Endothelial cell of umbilical vein (primary cell): ENCODE data around the gene PTPN20. TPM values are rescaled to one million over a fixed set of nuclear protein-coding genes. Genes with fewer than 3 reads are reported as not detected.

Experiments used
- BruUV-seq: library from RNA; stranded (reverse); fragments of 400-500 nt; replicated peaks from 2 replicates; lab custom pipeline; 2021; lab: Mats Ljungman, UMichigan
- CTCF ChIA-PET: fragments of 300-600, 350-600 bp; sonication (Branson Sonifier 250); formaldehyde crosslinking; loops from one replicate; lab custom pipeline; 2021; ENCODE audit warnings: antibody characterized with exemption, inconsistent platforms; lab: Charles Lee
- POLR2A ChIA-PET: fragments of 300-600, 350-600 bp; sonication (Branson Sonifier 250); formaldehyde crosslinking; loops from one replicate; lab custom pipeline; 2021; ENCODE audit warnings: antibody characterized with exemption, inconsistent platforms; lab: Charles Lee
- DNase-seq: peaks from one replicate; pipeline ENCODE4 v3.0.0-alpha.2; 2011; ENCODE audit warnings: low read depth, low spot score
- FAIRE-seq: peaks from 2 replicates; lab custom pipeline; 2011; peaks lifted over from hg19 to GRCh38; lab: Jason Lieb, UNC
- H2AFZ ChIP-seq: 2 replicates; pipeline ENCODE4 v1.6.0; 2012; ENCODE audit warnings: low read depth, low read length, control low read depth, inconsistent platforms
- H3K27ac ChIP-seq: 2 replicates; pipeline ENCODE4 v1.5.1; 2011; ENCODE audit warnings: low read depth, mild to moderate bottlenecking, control low read depth, low read length, moderate library complexity; ENCODE audit not compliant: insufficient read depth
- H3K27me3 ChIP-seq, 2 experiments: 2 replicates each; pipeline versions ENCODE4 v1.6.0 to v1.6.1; 2011; ENCODE audit warnings: low read length in 2 of 2, mixed read lengths in 1 of 2; ENCODE audit not compliant: control insufficient read depth in 2 of 2, insufficient read depth in 2 of 2
- H3K36me3 ChIP-seq, 2 experiments: 2 replicates in 1 of 2; 3 replicates in 1 of 2; pipeline ENCODE4 v1.5.1; 2011; ENCODE audit warnings: low read length in 2 of 2, mild to moderate bottlenecking in 1 of 2, moderate library complexity in 1 of 2; ENCODE audit not compliant: control insufficient read depth in 2 of 2, insufficient read depth in 2 of 2; ENCODE audit errors: extremely low read depth in 1 of 2
- H3K4me1 ChIP-seq: 3 replicates; pipeline ENCODE4 v1.5.1; 2011; ENCODE audit warnings: mild to moderate bottlenecking, low read length; ENCODE audit not compliant: control insufficient read depth, insufficient read depth; ENCODE audit errors: extremely low read depth
- H3K4me2 ChIP-seq: 2 replicates; pipeline ENCODE4 v1.6.1; 2011; ENCODE audit warnings: low read length, control low read depth, mixed read lengths; ENCODE audit not compliant: insufficient read depth
- H3K4me3 ChIP-seq, 3 experiments: fragments of 200-600 bp in 1 of 3; sonication (generic), shearing (Covaris generic) in 1 of 3; replicated peaks in 1 of 3; 2 replicates each; pipeline ENCODE4 v1.5.1; 2011 to 2016; ENCODE audit warnings: control low read depth in 3 of 3, low read length in 3 of 3, mild to moderate bottlenecking in 2 of 3, inconsistent platforms in 1 of 3, low read depth in 1 of 3, moderate library complexity in 1 of 3; ENCODE audit not compliant: insufficient read depth in 1 of 3
- H3K79me2 ChIP-seq: 2 replicates; pipeline ENCODE4 v1.6.0; 2012; ENCODE audit warnings: low read length, inconsistent platforms; ENCODE audit not compliant: control insufficient read depth, insufficient read depth
- H3K9ac ChIP-seq: replicated peaks from 2 replicates; pipeline ENCODE3; 2011; ENCODE audit warnings: low read length, control low read depth; ENCODE audit not compliant: insufficient read depth; ENCODE audit errors: extremely low read depth
- H3K9me1 ChIP-seq: replicated peaks from 3 replicates; pipeline ENCODE4 v1.6.0; 2011; ENCODE audit warnings: mild to moderate bottlenecking, low read length; ENCODE audit not compliant: control insufficient read depth, insufficient read depth; ENCODE audit errors: extremely low read depth
- H3K9me3 ChIP-seq: replicated peaks from 2 replicates; pipeline ENCODE4 v1.5.1; 2012; ENCODE audit warnings: low read length, inconsistent platforms; ENCODE audit not compliant: control insufficient read depth, insufficient read depth
- H4K20me1 ChIP-seq: replicated peaks from 2 replicates; pipeline ENCODE3; 2011; ENCODE audit warnings: mild to moderate bottlenecking, low read length; ENCODE audit not compliant: control insufficient read depth, insufficient read depth; ENCODE audit errors: extremely low read depth
- EZH2 ChIP-seq: IDR thresholded peaks from 2 replicates; pipeline ENCODE4 v1.6.1; 2012; ENCODE audit warnings: borderline replicate concordance, low read depth, mild to moderate bottlenecking, moderate library complexity, low read length, inconsistent platforms; ENCODE audit not compliant: severe bottlenecking
- FOS ChIP-seq: IDR thresholded peaks from 2 replicates; pipeline ENCODE4 v1.6.1; 2011; ENCODE audit warnings: mild to moderate bottlenecking, low read length, moderate library complexity, borderline replicate concordance; ENCODE audit not compliant: insufficient read depth
- GATA2 ChIP-seq: IDR thresholded peaks from 2 replicates; pipeline ENCODE4 v1.7.0; 2011; ENCODE audit warnings: low read depth, mild to moderate bottlenecking, moderate library complexity, mixed read lengths, low read length; ENCODE audit not compliant: insufficient read length, insufficient read depth
- JUN ChIP-seq: IDR thresholded peaks from 2 replicates; pipeline ENCODE4 v1.6.1; 2011; ENCODE audit warnings: borderline replicate concordance, low read depth; ENCODE audit not compliant: insufficient read length, insufficient read depth
- MYC ChIP-seq: IDR thresholded peaks from one replicate; pipeline ENCODE4 v1.6.1; 2011; ENCODE audit warnings: mild to moderate bottlenecking, low read depth, low read length
- POLR2A ChIP-seq: IDR thresholded peaks from 2 replicates; pipeline ENCODE4 v1.6.1; 2012; ENCODE audit warnings: low read depth, mild to moderate bottlenecking, control low read depth, low read length
- POLR2AphosphoS5 ChIP-seq: IDR thresholded peaks from 2 replicates; pipeline ENCODE4 v1.6.1; 2012; ENCODE audit warnings: low read depth, mild to moderate bottlenecking, control low read depth, low read length, moderate library complexity; ENCODE audit not compliant: insufficient read depth
- dilution Hi-C: fragments of 300-500 bp; cut with MboI; formaldehyde crosslinking; loops from one replicate; pipeline ENCODE4 v1.15.0; 2019; ENCODE audit warnings: low sequenced_read_pairs; ENCODE audit not compliant: extremely low pct_ligation_motif_present
- intact Hi-C: fragments of 100-400 bp; cut with micrococcal nuclease; formaldehyde crosslinking; loops from one replicate; pipeline ENCODE4 v1.10.0; 2022
- polyA plus RNA-seq, 4 experiments: library from polyadenylated mRNA; depleted of rRNA in 3 of 4; stranded (reverse) in 3 of 4; unstranded in 1 of 4; fragments of >200 nt; gene quantifications; 2 replicates each; pipeline versions ENCODE4 v1.2.1 to v1.2.3, GENCODE V29; 2011 to 2012; ENCODE audit warnings: missing spikeins in 1 of 4
- total RNA-seq: library from RNA; stranded (reverse); gene quantifications from 2 replicates; pipeline ENCODE4 v1.2.3, GENCODE V29; 2021
- TF ChIP-seq, protein P1 (sequence below), 2 donors: IDR thresholded peaks; 1 replicate in 1 of 2; 2 replicates in 1 of 2; pipeline ENCODE4 v1.5.1; 2011; ENCODE audit warnings: low read length in 2 of 2, mild to moderate bottlenecking in 2 of 2, moderate library complexity in 2 of 2, control low read depth in 1 of 2, inconsistent platforms in 1 of 2, low read depth in 1 of 2; ENCODE audit not compliant: insufficient read depth in 1 of 2; ENCODE audit errors: extremely low read depth in 1 of 2
- TF ChIP-seq, protein P2 (sequence below): IDR thresholded peaks from 2 replicates; pipeline ENCODE4 v1.6.1; 2011; ENCODE audit not compliant: insufficient read depth, insufficient read length

PTPN20 gene
- total and polyA plus RNA-seq, 2 donors (not counting 3 experiments of a cell fraction or from before 2014, with no cell fraction given): 0.27 TPM; not detected in 1

DNA sequence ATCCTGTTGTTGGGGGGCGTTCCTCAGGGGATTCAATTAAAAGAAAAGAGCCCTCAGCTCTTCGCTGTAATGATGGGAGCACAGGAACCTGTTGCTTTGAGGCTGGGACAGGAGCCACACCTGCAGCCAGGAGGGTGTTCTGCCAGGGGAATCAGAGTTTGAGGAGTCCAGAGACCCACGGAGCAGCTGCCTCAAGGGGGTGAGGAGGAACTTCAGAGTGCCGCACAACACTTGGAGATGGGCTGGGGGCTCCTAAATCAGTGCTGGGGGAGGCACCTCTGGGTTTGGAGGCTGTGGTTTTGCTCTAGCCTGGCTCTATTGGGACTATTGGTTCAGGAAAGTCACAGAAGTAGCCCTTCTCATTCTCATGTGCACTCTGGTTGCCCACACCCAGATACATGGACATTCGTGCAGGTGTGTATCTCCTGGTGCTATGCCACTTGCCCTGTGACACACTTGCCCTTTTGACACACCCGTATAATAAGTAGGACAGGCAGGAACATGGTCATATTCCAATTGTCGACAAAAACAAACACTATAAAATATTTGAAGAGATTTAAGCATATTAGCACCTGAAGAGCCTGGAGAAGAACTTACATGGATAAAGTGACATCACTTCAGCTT lies 98.1 kb downstream of the PTPN20 start:
- H4K20me1 ChIP-seq: no peaks in the 10 kb centered on the region
- no peaks in the 10 kb centered on the region for H3K4me1 ChIP-seq
- POLR2A ChIA-PET: no interaction called here
- dilution Hi-C loops: no loop called here
- no peak overlapping the region for H3K27ac ChIP-seq
- no peak overlapping the region for H2AFZ ChIP-seq
- no peaks in the 10 kb centered on the region for H3K36me3 ChIP-seq
- DNase-seq: no peak
- H3K4me3 ChIP-seq: no peak overlapping the region
- no peaks in the 10 kb centered on the region for H3K9me3 ChIP-seq
- intact Hi-C loops: no loop called here
- TF ChIP-seq JUN (no peak), POLR2A (no peak), MYC (no peak), FOS (no peak), POLR2AphosphoS5 (no peak), GATA2 (no peak), EZH2 (no peak)
- TF ChIP-seq, protein P1, sequence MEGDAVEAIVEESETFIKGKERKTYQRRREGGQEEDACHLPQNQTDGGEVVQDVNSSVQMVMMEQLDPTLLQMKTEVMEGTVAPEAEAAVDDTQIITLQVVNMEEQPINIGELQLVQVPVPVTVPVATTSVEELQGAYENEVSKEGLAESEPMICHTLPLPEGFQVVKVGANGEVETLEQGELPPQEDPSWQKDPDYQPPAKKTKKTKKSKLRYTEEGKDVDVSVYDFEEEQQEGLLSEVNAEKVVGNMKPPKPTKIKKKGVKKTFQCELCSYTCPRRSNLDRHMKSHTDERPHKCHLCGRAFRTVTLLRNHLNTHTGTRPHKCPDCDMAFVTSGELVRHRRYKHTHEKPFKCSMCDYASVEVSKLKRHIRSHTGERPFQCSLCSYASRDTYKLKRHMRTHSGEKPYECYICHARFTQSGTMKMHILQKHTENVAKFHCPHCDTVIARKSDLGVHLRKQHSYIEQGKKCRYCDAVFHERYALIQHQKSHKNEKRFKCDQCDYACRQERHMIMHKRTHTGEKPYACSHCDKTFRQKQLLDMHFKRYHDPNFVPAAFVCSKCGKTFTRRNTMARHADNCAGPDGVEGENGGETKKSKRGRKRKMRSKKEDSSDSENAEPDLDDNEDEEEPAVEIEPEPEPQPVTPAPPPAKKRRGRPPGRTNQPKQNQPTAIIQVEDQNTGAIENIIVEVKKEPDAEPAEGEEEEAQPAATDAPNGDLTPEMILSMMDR (IDR thresholded peaks at IDR 0.05; ENCODE audit: extremely low read depth in 1 of 2, insufficient read depth in 1 of 2, low read depth in 1 of 2, low read length in 2 of 2): no peak
- TF ChIP-seq, protein P2, sequence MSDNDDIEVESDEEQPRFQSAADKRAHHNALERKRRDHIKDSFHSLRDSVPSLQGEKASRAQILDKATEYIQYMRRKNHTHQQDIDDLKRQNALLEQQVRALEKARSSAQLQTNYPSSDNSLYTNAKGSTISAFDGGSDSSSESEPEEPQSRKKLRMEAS: no peak
- no peak for FAIRE-seq
- no peak overlapping the region for H3K4me2 ChIP-seq
- no TSS peak for BruUV-seq
- CTCF ChIA-PET: no interaction called here
- no peaks in the 10 kb centered on the region for H3K79me2 ChIP-seq
- no peak overlapping the region for H3K9ac ChIP-seq
- H3K27me3 ChIP-seq: no peaks in the 10 kb centered on the region
- no peaks in the 10 kb centered on the region for H3K9me1 ChIP-seq
